RCC 7860 (cell line): Measurements from ENCODE around the gene MPO.

Experiments
- DNase-seq: peaks from one replicate; pipeline ENCODE4 v3.0.0-alpha.2; 2015; ENCODE audit warnings: low spot score
- FAIRE-seq: peaks from 2 replicates; lab custom pipeline; 2012; peaks lifted over from hg19 to GRCh38; lab: Jason Lieb, UNC

Gene MPO

GRCh38 chr17:58282442-58282841, 1.7 kb upstream of the MPO start:
- DNase-seq (no peak), FAIRE-seq (no peak)

- DNase-seq (no peak), FAIRE-seq (no peak)
Measured at GRCh38 chr17:58281511-58282011, 826 bp upstream of the MPO start.

GRCh38 chr17:58279736-58280479, 827 bp downstream of the MPO start:
- FAIRE-seq (no peak), DNase-seq (no peak)

- DNase-seq (no peak), FAIRE-seq (no peak)
Measured at GRCh38 chr17:58279016-58279711, 1.6 kb downstream of the MPO start.

GRCh38 chr17:58278661-58279015, 2.1 kb downstream of the MPO start:
- FAIRE-seq (no peak), DNase-seq (no peak)

GRCh38 chr17:58277802-58278595, 2.7 kb downstream of the MPO start:
- DNase-seq (no peak), FAIRE-seq (no peak)

GRCh38 chr17:58277107-58277801, 3.5 kb downstream of the MPO start:
- no peak for DNase-seq
- no peak for FAIRE-seq

- FAIRE-seq (no peak), DNase-seq (no peak)
Measured at GRCh38 chr17:58276423-58276822, 4.3 kb downstream of the MPO start.

- DNase-seq (no peak), FAIRE-seq (no peak)
Measured at GRCh38 chr17:58275417-58275816, 5.3 kb downstream of the MPO start.

GRCh38 chr17:58273453-58274104, 7.2 kb downstream of the MPO start:
- DNase-seq: no peak
- no peak for FAIRE-seq

- DNase-seq: no peak
- no peak for FAIRE-seq
Measured at GRCh38 chr17:58272367-58273280, 8.1 kb downstream of the MPO start.

- FAIRE-seq (no peak), DNase-seq (no peak)
Measured at GRCh38 chr17:58271216-58271931, 9.4 kb downstream of the MPO start.

- DNase-seq (no peak), FAIRE-seq (no peak)
Measured at GRCh38 chr17:58270476-58271215, 10.1 kb downstream of the MPO start.

- DNase-seq (no peak), FAIRE-seq (no peak)
Measured at GRCh38 chr17:58269557-58270291, 11.0 kb downstream of the MPO start.

GRCh38 chr17:58268774-58269556, 11.8 kb downstream of the MPO start:
- no peak for DNase-seq
- FAIRE-seq: no peak

- FAIRE-seq (no peak), DNase-seq (no peak)
Measured at GRCh38 chr17:58268326-58268725, 12.4 kb downstream of the MPO start.
